ENCODE results near the gene PDGFRB. TPM values are rescaled to one million over a fixed set of nuclear protein-coding genes. Genes with fewer than 3 reads are reported as not detected.
A peak's percentile ranks its signal among the peaks of the same experiment; 100 is the strongest.

PDGFRB gene
- total RNA-seq, 1 donor from 2014 or later, result 2.9 TPM

- H3K4me3 Mint-ChIP-seq (ENCODE audit: unreplicated experiment), result no peak overlapping the region
- TF ChIP-seq CTCF (IDR thresholded peaks at IDR 0.05; ENCODE audit: partially characterized antibody, unreplicated experiment), result peak; percentile 89
- peaks cover 9% of the 10 kb centered on the region for H3K27me3 Mint-ChIP-seq (ENCODE audit: unreplicated experiment)
- H3K4me1 Mint-ChIP-seq (ENCODE audit: low read depth, unreplicated experiment), result no peaks in the 10 kb centered on the region
- peaks cover 5% of the 10 kb centered on the region for H3K9me3 Mint-ChIP-seq (ENCODE audit: unreplicated experiment)
- peak; percentile 84 for DNase-seq
- H3K36me3 Mint-ChIP-seq (ENCODE audit: unreplicated experiment), result no peaks in the 10 kb centered on the region
- H3K27ac Mint-ChIP-seq (ENCODE audit: unreplicated experiment), result peak overlapping the region; percentile 73
Measured at GRCh38 chr5:150129813-150130492, 25.7 kb downstream of the PDGFRB start.

- no peak overlapping the region for H3K27ac Mint-ChIP-seq (ENCODE audit: unreplicated experiment)
- H3K4me1 Mint-ChIP-seq (ENCODE audit: low read depth, unreplicated experiment), result no peaks in the 10 kb centered on the region
- H3K27me3 Mint-ChIP-seq (ENCODE audit: unreplicated experiment), result peaks cover 6% of the 10 kb centered on the region
- no peak for DNase-seq
- H3K4me3 Mint-ChIP-seq (ENCODE audit: unreplicated experiment), result no peak overlapping the region
- no peak for TF ChIP-seq CTCF (IDR thresholded peaks at IDR 0.05; ENCODE audit: partially characterized antibody, unreplicated experiment)
- no peaks in the 10 kb centered on the region for H3K36me3 Mint-ChIP-seq (ENCODE audit: unreplicated experiment)
- H3K9me3 Mint-ChIP-seq (ENCODE audit: unreplicated experiment), result peaks cover 5% of the 10 kb centered on the region
Measured at GRCh38 chr5:150129454-150129812, 26.2 kb downstream of the PDGFRB start.

- no peak for DNase-seq
- Mint-ChIP-seq H3K4me3 (ENCODE audit: unreplicated experiment) (no peak overlapping the region), H3K36me3 (ENCODE audit: unreplicated experiment) (no peaks in the 10 kb centered on the region), H3K4me1 (ENCODE audit: low read depth, unreplicated experiment) (no peaks in the 10 kb centered on the region), H3K27ac (ENCODE audit: unreplicated experiment) (no peak overlapping the region), H3K27me3 (ENCODE audit: unreplicated experiment) (peaks cover 6% of the 10 kb centered on the region), H3K9me3 (ENCODE audit: unreplicated experiment) (peaks cover 5% of the 10 kb centered on the region)
- no peak for TF ChIP-seq CTCF (IDR thresholded peaks at IDR 0.05; ENCODE audit: partially characterized antibody, unreplicated experiment)
Measured at GRCh38 chr5:150126921-150127265, 28.8 kb downstream of the PDGFRB start.

GRCh38 chr5:150126199-150126920 lies 29.3 kb downstream of the PDGFRB start:
- Mint-ChIP-seq H3K4me3 (ENCODE audit: unreplicated experiment) (no peak overlapping the region), H3K4me1 (ENCODE audit: low read depth, unreplicated experiment) (no peaks in the 10 kb centered on the region), H3K36me3 (ENCODE audit: unreplicated experiment) (no peaks in the 10 kb centered on the region), H3K9me3 (ENCODE audit: unreplicated experiment) (peaks cover 4% of the 10 kb centered on the region), H3K27ac (ENCODE audit: unreplicated experiment) (no peak overlapping the region), H3K27me3 (ENCODE audit: unreplicated experiment) (peaks cover 8% of the 10 kb centered on the region)
- DNase-seq, result no peak
- TF ChIP-seq CTCF (IDR thresholded peaks at IDR 0.05; ENCODE audit: partially characterized antibody, unreplicated experiment), result no peak

GRCh38 chr5:150125334-150125733 lies 30.3 kb downstream of the PDGFRB start:
- TF ChIP-seq CTCF (IDR thresholded peaks at IDR 0.05; ENCODE audit: partially characterized antibody, unreplicated experiment), result no peak

More at GRCh38 chr5:150125334-150125733, 30.3 kb downstream of the PDGFRB start:
- Mint-ChIP-seq H3K27ac (ENCODE audit: unreplicated experiment) (no peak overlapping the region), H3K27me3 (ENCODE audit: unreplicated experiment) (peaks cover 8% of the 10 kb centered on the region), H3K36me3 (ENCODE audit: unreplicated experiment) (no peaks in the 10 kb centered on the region), H3K9me3 (ENCODE audit: unreplicated experiment) (peaks cover 2% of the 10 kb centered on the region), H3K4me3 (ENCODE audit: unreplicated experiment) (no peak overlapping the region), H3K4me1 (ENCODE audit: low read depth, unreplicated experiment) (no peaks in the 10 kb centered on the region)
- no peak for DNase-seq

All from glutamatergic neuron (in vitro differentiated cells).